ENCODE results near the gene SYCE1. TPM values are rescaled to one million over a fixed set of nuclear protein-coding genes. Genes with fewer than 3 reads are reported as not detected.
"Not testable (repeated sequence)": the region's sequence is repeated elsewhere in the genome, so short reads cannot be mapped to it uniquely, and the experiment has no call there.

The SYCE1 gene
- total and polyA plus RNA-seq, 4 donors = 0.08 to 0.87 (median 0.86) TPM; not detected in 1

- ATAC-seq (ENCODE audit: insufficient read depth, low FRiP score) = no peak
- Histone ChIP-seq H3K9ac (ENCODE audit: insufficient read depth in 1 of 2, low read length in 2 of 2) (no peak overlapping the region), H3K27ac (ENCODE audit: low read depth in 1 of 2, low read length in 1 of 2) (no peak overlapping the region), H3K27me3 (ENCODE audit: control insufficient read depth in 3 of 3, insufficient read depth in 3 of 3, low read length in 2 of 3) (peaks cover 0 to 2% (median 0%) of the 10 kb centered on the region in 3 donors), H3K9me3 (ENCODE audit: control insufficient read depth in 4 of 4, insufficient read depth in 3 of 4, low read length in 3 of 4) (peaks cover 0 to 25% (median 0%) of the 10 kb centered on the region in 4 donors), H3K36me3 (ENCODE audit: control insufficient read depth in 4 of 4, insufficient read depth in 4 of 4, low read length in 4 of 4) (no peaks in the 10 kb centered on the region), H3K4me1 (ENCODE audit: control insufficient read depth in 5 of 5, insufficient read depth in 5 of 5, low read length in 5 of 5) (no peaks in the 10 kb centered on the region), H3K4me3 (no peak overlapping the region)
- no peak for DNase-seq
- WGBS, 2 donors = 59 to 68% methylated on average over 8 of the region's 8 CpGs
- TF ChIP-seq, protein P1, sequence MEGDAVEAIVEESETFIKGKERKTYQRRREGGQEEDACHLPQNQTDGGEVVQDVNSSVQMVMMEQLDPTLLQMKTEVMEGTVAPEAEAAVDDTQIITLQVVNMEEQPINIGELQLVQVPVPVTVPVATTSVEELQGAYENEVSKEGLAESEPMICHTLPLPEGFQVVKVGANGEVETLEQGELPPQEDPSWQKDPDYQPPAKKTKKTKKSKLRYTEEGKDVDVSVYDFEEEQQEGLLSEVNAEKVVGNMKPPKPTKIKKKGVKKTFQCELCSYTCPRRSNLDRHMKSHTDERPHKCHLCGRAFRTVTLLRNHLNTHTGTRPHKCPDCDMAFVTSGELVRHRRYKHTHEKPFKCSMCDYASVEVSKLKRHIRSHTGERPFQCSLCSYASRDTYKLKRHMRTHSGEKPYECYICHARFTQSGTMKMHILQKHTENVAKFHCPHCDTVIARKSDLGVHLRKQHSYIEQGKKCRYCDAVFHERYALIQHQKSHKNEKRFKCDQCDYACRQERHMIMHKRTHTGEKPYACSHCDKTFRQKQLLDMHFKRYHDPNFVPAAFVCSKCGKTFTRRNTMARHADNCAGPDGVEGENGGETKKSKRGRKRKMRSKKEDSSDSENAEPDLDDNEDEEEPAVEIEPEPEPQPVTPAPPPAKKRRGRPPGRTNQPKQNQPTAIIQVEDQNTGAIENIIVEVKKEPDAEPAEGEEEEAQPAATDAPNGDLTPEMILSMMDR (IDR thresholded peaks at IDR 0.05; ENCODE audit: control extremely low read depth, extremely low read depth) = no peak
These were observed 9.9 kb downstream of the SYCE1 start for GRCh38 chr10:133555521-133555920.

DNA sequence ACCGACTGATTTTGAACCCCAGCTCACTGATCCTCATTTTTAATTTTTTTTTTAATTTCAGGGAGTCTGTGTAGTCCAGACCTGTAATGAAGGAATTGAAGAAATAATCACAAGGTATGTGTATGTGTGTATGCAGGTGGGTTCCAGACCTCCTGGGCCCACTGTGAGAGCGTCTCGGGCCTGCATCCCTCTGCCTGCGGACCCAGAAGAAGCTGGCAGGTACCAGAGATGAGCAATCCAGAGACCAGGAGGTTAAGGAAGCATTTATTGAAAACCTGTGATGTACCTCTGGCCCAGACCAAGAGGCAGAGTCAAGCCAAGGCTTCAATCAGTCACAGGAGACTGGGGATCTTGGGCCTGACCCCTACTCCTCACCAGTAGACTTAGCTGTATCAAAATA, 10.8 kb downstream of the SYCE1 start:
- Histone ChIP-seq H3K27me3 (ENCODE audit: control insufficient read depth in 3 of 3, insufficient read depth in 3 of 3, low read length in 2 of 3) (peaks cover 0 to 2% (median 0%) of the 10 kb centered on the region in 3 donors), H3K36me3 (ENCODE audit: control insufficient read depth in 4 of 4, insufficient read depth in 4 of 4, low read length in 4 of 4) (no peaks in the 10 kb centered on the region), H3K9ac (ENCODE audit: insufficient read depth in 1 of 2, low read length in 2 of 2) (no peak overlapping the region), H3K9me3 (ENCODE audit: control insufficient read depth in 4 of 4, insufficient read depth in 3 of 4, low read length in 3 of 4) (peaks cover 0 to 25% (median under 1%) of the 10 kb centered on the region in 4 donors), H3K4me1 (ENCODE audit: control insufficient read depth in 5 of 5, insufficient read depth in 5 of 5, low read length in 5 of 5) (no peaks in the 10 kb centered on the region), H3K27ac (ENCODE audit: low read depth in 1 of 2, low read length in 1 of 2) (no peak overlapping the region), H3K4me3 (no peak overlapping the region)
- DNase-seq (no peak), ATAC-seq (ENCODE audit: insufficient read depth, low FRiP score) (no peak)
- TF ChIP-seq, protein P1 (IDR thresholded peaks at IDR 0.05; ENCODE audit: control extremely low read depth, extremely low read depth) = no peak
- WGBS, 2 donors = 88 to 90% methylated on average over 4 of the region's 4 CpGs

- WGBS, 2 donors = 57 to 75% methylated on average over 1 of the region's 1 CpG
- Histone ChIP-seq H3K27ac (ENCODE audit: low read depth in 1 of 2, low read length in 1 of 2) (no peak overlapping the region), H3K9me3 (ENCODE audit: control insufficient read depth in 4 of 4, insufficient read depth in 3 of 4, low read length in 3 of 4) (peaks cover 0 to 10% (median 4%) of the 10 kb centered on the region in 4 donors), H3K27me3 (ENCODE audit: control insufficient read depth in 3 of 3, insufficient read depth in 3 of 3, low read length in 2 of 3) (no peaks in the 10 kb centered on the region), H3K4me3 (no peak overlapping the region), H3K36me3 (ENCODE audit: control insufficient read depth in 4 of 4, insufficient read depth in 4 of 4, low read length in 4 of 4) (no peaks in the 10 kb centered on the region), H3K9ac (ENCODE audit: insufficient read depth in 1 of 2, low read length in 2 of 2) (no peak overlapping the region), H3K4me1 (ENCODE audit: control insufficient read depth in 5 of 5, insufficient read depth in 5 of 5, low read length in 5 of 5) (no peaks in the 10 kb centered on the region)
- DNase-seq = no peak
- TF ChIP-seq, protein P1 (IDR thresholded peaks at IDR 0.05; ENCODE audit: control extremely low read depth, extremely low read depth) = no peak
- no peak for ATAC-seq (ENCODE audit: insufficient read depth, low FRiP score)
These were observed 20.9 kb downstream of the SYCE1 start for GRCh38 chr10:133544506-133544905.

DNA sequence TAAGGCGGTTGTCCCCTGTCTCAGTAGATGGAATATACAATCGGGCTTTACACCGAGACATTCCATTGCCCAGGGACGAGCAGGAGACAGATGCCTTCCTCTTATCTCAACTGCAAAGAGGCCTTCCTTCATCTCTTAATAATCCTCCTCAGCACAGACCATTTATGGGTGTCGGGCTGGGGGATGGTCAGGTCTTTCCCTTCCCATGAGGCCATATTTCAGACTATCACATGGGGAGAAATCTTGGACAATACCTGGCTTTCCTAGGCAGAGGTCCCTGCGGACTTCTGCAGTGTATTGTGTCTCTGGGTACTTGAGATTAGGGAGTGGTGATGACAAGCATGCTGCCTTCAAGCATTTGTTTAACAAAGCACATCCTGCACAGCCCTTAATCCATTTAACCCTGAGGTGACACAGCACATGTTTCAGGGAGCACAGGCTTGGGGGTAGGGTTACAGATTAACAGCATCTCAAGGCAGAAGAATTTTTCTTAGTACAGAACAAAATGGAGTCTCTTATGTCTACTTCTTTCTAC, 23.9 kb downstream of the SYCE1 start:
- H3K4me1 ChIP-seq (ENCODE audit: control insufficient read depth in 5 of 5, insufficient read depth in 5 of 5, low read length in 5 of 5); ATAC-seq (ENCODE audit: insufficient read depth, low FRiP score); H3K4me3 ChIP-seq; H3K9ac ChIP-seq (ENCODE audit: insufficient read depth in 1 of 2, low read length in 2 of 2); H3K36me3 ChIP-seq (ENCODE audit: control insufficient read depth in 4 of 4, insufficient read depth in 4 of 4, low read length in 4 of 4); H3K27ac ChIP-seq (ENCODE audit: low read depth in 1 of 2, low read length in 1 of 2); DNase-seq; H3K27me3 ChIP-seq (ENCODE audit: control insufficient read depth in 3 of 3, insufficient read depth in 3 of 3, low read length in 2 of 3): not testable (repeated sequence)
- 57 to 75% methylated on average over 6 of the region's 6 CpGs for WGBS, 2 donors
- peaks cover 0 to 12% (median 6%) of the 10 kb centered on the region in 4 donors for H3K9me3 ChIP-seq (ENCODE audit: control insufficient read depth in 4 of 4, insufficient read depth in 3 of 4, low read length in 3 of 4)
